ENCODE data around the gene METTL15.
"Not testable (repeated sequence)": the region's sequence is repeated elsewhere in the genome, so short reads cannot be mapped to it uniquely, and the experiment has no call there.

METTL15 gene

DNA sequence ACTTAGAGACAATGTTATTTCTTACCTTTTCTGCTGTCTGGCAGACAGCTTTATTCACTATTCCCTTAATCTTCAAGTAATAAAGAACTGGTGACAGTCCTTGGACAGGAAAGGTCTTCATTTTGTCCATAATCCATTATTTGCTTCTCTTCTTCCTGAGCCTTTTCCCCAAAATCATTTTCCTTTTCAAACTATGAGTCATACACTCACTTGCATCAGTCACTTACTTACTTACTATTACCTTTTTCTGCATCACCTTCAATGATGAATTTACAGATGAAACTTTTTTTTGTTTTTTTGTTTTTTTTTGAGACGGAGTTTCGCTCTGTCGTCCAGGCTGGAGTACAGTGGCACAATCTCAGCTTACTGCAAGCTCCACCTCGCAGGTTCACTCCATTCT is 9.5 kb downstream of the METTL15 start:
- no peaks in the 10 kb centered on the region for H3K9me3 ChIP-seq (ENCODE audit: insufficient read depth, low read length)
- no peak for TF ChIP-seq EZH2phosphoT487 (IDR thresholded peaks at IDR 0.05; ENCODE audit: low read depth)
- TF ChIP-seq, protein P1, sequence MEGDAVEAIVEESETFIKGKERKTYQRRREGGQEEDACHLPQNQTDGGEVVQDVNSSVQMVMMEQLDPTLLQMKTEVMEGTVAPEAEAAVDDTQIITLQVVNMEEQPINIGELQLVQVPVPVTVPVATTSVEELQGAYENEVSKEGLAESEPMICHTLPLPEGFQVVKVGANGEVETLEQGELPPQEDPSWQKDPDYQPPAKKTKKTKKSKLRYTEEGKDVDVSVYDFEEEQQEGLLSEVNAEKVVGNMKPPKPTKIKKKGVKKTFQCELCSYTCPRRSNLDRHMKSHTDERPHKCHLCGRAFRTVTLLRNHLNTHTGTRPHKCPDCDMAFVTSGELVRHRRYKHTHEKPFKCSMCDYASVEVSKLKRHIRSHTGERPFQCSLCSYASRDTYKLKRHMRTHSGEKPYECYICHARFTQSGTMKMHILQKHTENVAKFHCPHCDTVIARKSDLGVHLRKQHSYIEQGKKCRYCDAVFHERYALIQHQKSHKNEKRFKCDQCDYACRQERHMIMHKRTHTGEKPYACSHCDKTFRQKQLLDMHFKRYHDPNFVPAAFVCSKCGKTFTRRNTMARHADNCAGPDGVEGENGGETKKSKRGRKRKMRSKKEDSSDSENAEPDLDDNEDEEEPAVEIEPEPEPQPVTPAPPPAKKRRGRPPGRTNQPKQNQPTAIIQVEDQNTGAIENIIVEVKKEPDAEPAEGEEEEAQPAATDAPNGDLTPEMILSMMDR (IDR thresholded peaks at IDR 0.05; ENCODE audit: low read depth, low read length), result no peak
- H4K20me1 ChIP-seq (ENCODE audit: insufficient read depth, low read length), result peaks cover 8% of the 10 kb centered on the region; the same call in 1 of the 2 replicates
- no peaks in the 10 kb centered on the region for H3K27me3 ChIP-seq (ENCODE audit: low read depth, low read length)
- H3K4me1 ChIP-seq (ENCODE audit: low read length), result no peaks in the 10 kb centered on the region
- H3K4me3 ChIP-seq (ENCODE audit: low read length), result no peak overlapping the region
- H3K4me2 ChIP-seq (ENCODE audit: low read length), result no peak overlapping the region
- H2AFZ ChIP-seq (ENCODE audit: low read depth, low read length), result no peak overlapping the region
- peaks cover 3% of the 10 kb centered on the region for H3K36me3 ChIP-seq (replicated peaks; ENCODE audit: low read depth, low read length)
- 0 out of 2 replicates have a peak, but pooled peaks cover under 1% of the 10 kb centered on the region for H3K79me2 ChIP-seq (ENCODE audit: low read length)
- no peak overlapping the region for H3K9ac ChIP-seq (ENCODE audit: low read length)
- no peak overlapping the region for H3K27ac ChIP-seq (ENCODE audit: low read length)

DNA sequence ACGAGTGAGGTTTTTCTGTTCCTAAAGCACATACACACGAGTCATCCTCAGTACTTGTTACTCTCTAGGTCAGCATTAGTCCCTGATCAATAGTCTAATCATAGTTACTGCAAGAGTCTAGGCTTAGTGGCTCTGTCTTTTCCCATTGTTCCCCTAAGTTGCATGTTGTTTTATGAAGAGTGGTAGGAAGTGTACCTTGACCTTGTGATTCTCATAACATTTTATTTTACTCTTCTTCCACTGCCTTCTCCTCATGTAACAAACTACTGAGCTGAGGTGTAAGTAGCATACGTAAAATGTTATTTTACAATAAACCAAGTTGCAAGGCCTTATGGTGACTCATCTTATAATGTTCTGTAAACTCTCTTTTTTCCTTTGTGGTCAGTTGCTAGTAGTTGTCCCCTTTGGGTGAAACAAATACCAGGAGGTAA is 15.0 kb downstream of the METTL15 start:
- Histone ChIP-seq H4K20me1 (ENCODE audit: insufficient read depth, low read length) (peaks cover 5% of the 10 kb centered on the region; the same call in 1 of the 2 replicates), H3K9ac (ENCODE audit: low read length) (no peak overlapping the region), H3K36me3 (replicated peaks; ENCODE audit: low read depth, low read length) (no peaks in the 10 kb centered on the region), H3K9me3 (ENCODE audit: insufficient read depth, low read length) (no peaks in the 10 kb centered on the region), H3K4me2 (ENCODE audit: low read length) (no peak overlapping the region), H2AFZ (ENCODE audit: low read depth, low read length) (no peak overlapping the region), H3K27ac (ENCODE audit: low read length) (no peak overlapping the region), H3K79me2 (ENCODE audit: low read length) (no peaks in the 10 kb centered on the region), H3K4me3 (ENCODE audit: low read length) (no peak overlapping the region), H3K27me3 (ENCODE audit: low read depth, low read length) (no peaks in the 10 kb centered on the region), H3K4me1 (ENCODE audit: low read length) (no peaks in the 10 kb centered on the region)
- TF ChIP-seq, protein P1 (IDR thresholded peaks at IDR 0.05; ENCODE audit: low read depth, low read length), result no peak
- TF ChIP-seq EZH2phosphoT487 (IDR thresholded peaks at IDR 0.05; ENCODE audit: low read depth), result no peak

DNA sequence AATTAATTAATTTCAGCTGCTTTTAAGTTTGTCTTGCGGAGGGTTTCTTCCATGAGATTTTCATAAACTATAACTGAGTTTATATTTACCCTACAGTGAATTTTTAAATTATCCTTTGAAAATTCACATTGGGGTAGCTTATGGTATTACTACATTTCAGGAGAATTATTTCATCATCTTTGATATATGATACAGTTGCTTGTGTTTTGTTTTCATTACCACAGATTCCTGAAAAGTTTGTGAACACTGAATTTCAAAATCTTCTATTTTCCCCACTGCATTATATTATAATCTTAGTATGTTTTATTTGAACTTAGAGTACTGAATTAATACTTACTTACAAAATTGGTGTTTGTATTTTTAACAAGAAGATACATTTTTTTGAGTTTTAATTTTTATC is 24.4 kb downstream of the METTL15 start:
- Histone ChIP-seq H3K79me2 (ENCODE audit: low read length) (no peaks in the 10 kb centered on the region), H3K27ac (ENCODE audit: low read length) (no peak overlapping the region), H3K36me3 (replicated peaks; ENCODE audit: low read depth, low read length) (peaks cover 42% of the 10 kb centered on the region), H3K9ac (ENCODE audit: low read length) (no peak overlapping the region), H4K20me1 (ENCODE audit: insufficient read depth, low read length) (no peaks in the 10 kb centered on the region), H3K9me3 (ENCODE audit: insufficient read depth, low read length) (no peaks in the 10 kb centered on the region), H3K4me2 (ENCODE audit: low read length) (no peak overlapping the region), H3K27me3 (ENCODE audit: low read depth, low read length) (no peaks in the 10 kb centered on the region), H3K4me3 (ENCODE audit: low read length) (no peak overlapping the region), H2AFZ (ENCODE audit: low read depth, low read length) (no peak overlapping the region), H3K4me1 (ENCODE audit: low read length) (no peaks in the 10 kb centered on the region)
- TF ChIP-seq, protein P1 (IDR thresholded peaks at IDR 0.05; ENCODE audit: low read depth, low read length), result no peak
- TF ChIP-seq EZH2phosphoT487 (IDR thresholded peaks at IDR 0.05; ENCODE audit: low read depth), result no peak

DNA sequence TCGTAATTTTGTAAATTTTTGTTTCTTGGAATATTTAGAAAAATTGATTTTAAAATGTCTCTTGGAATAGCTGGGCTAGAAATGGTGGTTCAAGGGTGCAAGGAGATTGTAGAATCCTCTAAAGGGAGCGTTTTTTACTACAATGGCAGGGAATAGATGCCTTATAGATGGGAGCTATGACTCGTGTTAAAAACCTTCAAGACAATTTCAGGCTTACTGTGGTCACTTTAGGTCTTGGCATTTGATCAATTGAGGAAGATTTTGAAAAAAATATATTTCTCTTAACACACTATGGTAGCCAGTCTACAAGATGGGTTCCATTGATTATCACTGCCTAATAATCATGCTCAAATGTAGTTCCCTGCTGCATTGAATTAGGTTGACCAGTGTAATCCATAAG is 25.0 kb downstream of the METTL15 start:
- Histone ChIP-seq H4K20me1 (ENCODE audit: insufficient read depth, low read length) (no peaks in the 10 kb centered on the region), H3K79me2 (ENCODE audit: low read length) (no peaks in the 10 kb centered on the region), H3K9me3 (ENCODE audit: insufficient read depth, low read length) (no peaks in the 10 kb centered on the region), H3K36me3 (replicated peaks; ENCODE audit: low read depth, low read length) (peaks cover 42% of the 10 kb centered on the region), H3K4me2 (ENCODE audit: low read length) (no peak overlapping the region), H3K4me3 (ENCODE audit: low read length) (no peak overlapping the region), H2AFZ (ENCODE audit: low read depth, low read length) (no peak overlapping the region), H3K9ac (ENCODE audit: low read length) (no peak overlapping the region), H3K27me3 (ENCODE audit: low read depth, low read length) (no peaks in the 10 kb centered on the region), H3K4me1 (ENCODE audit: low read length) (no peaks in the 10 kb centered on the region), H3K27ac (ENCODE audit: low read length) (no peak overlapping the region)
- TF ChIP-seq EZH2phosphoT487 (IDR thresholded peaks at IDR 0.05; ENCODE audit: low read depth), result no peak
- TF ChIP-seq, protein P1 (IDR thresholded peaks at IDR 0.05; ENCODE audit: low read depth, low read length), result no peak

DNA sequence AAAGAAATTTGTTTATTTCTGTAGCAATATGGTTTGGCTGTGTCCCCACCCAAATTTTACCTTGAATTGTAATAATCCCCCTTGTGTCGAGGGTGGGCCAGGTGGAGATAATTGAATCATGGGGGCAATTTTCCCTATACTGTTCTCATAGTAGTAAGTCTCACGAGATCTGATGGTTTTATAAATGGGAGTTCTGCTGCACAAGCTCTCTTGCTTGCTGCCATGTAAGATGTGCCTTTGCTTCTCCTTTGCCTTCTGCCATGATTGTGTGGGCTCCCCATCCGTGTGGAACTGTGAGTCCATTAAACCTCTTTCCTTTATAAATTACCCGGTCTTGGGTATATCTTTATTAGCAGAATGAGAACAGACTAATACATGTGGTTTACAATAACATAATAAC is 28.0 kb downstream of the METTL15 start:
- H3K9me3 ChIP-seq (ENCODE audit: insufficient read depth, low read length); H2AFZ ChIP-seq (ENCODE audit: low read depth, low read length); H3K79me2 ChIP-seq (ENCODE audit: low read length); H3K4me2 ChIP-seq (ENCODE audit: low read length); H3K4me1 ChIP-seq (ENCODE audit: low read length); H4K20me1 ChIP-seq (ENCODE audit: insufficient read depth, low read length); H3K27me3 ChIP-seq (ENCODE audit: low read depth, low read length); H3K4me3 ChIP-seq (ENCODE audit: low read length); H3K9ac ChIP-seq (ENCODE audit: low read length); H3K27ac ChIP-seq (ENCODE audit: low read length): not testable (repeated sequence)
- peaks cover 38% of the 10 kb centered on the region for H3K36me3 ChIP-seq (replicated peaks; ENCODE audit: low read depth, low read length)
